Neuronal stem cell (in vitro differentiated cells): ENCODE measurements around the gene FADS3.

Experiments used
- DNase-seq: peaks from one replicate; pipeline ENCODE4 v3.0.0-alpha.2; 2013; ENCODE audit warnings: low spot score
- H2AFZ ChIP-seq: one replicate; pipeline ENCODE4 v1.6.1; 2013; ENCODE audit warnings: mild to moderate bottlenecking, low read length, inconsistent platforms
- H2AK5ac ChIP-seq: 2 replicates; pipeline ENCODE4 v1.6.1; 2013; ENCODE audit warnings: low read depth, mild to moderate bottlenecking, inconsistent platforms, low read length, moderate library complexity, mixed read lengths
- H2BK120ac ChIP-seq: 2 replicates; pipeline ENCODE4 v1.6.1; 2013; ENCODE audit warnings: low read depth, mild to moderate bottlenecking, inconsistent platforms, low read length, moderate library complexity, mixed read lengths
- H2BK12ac ChIP-seq: one replicate; pipeline ENCODE4 v1.6.1; 2013; ENCODE audit warnings: low read length, inconsistent platforms
- H2BK15ac ChIP-seq: 2 replicates; pipeline ENCODE4 v1.6.1; 2013; ENCODE audit warnings: mild to moderate bottlenecking, low read length, inconsistent platforms, mixed read lengths
- H2BK5ac ChIP-seq: one replicate; pipeline ENCODE4 v1.6.1; 2013; ENCODE audit warnings: inconsistent platforms, mild to moderate bottlenecking, low read length, moderate library complexity
- H3K14ac ChIP-seq: one replicate; pipeline ENCODE4 v1.6.1; 2013; ENCODE audit warnings: low read length, inconsistent platforms
- H3K18ac ChIP-seq: 2 replicates; pipeline ENCODE4 v1.6.1; 2013; ENCODE audit warnings: low read length, inconsistent platforms
- H3K23ac ChIP-seq: 2 replicates; pipeline ENCODE4 v1.6.1; 2013; ENCODE audit warnings: low read depth, mild to moderate bottlenecking, mixed read lengths, low read length, inconsistent platforms; ENCODE audit not compliant: poor library complexity
- H3K27ac ChIP-seq: replicated peaks from 3 replicates; pipeline ENCODE4 v1.5.1; 2013; ENCODE audit warnings: low read length, inconsistent platforms
- H3K27me3 ChIP-seq, 3 experiments: 2 replicates each; pipeline ENCODE4 v1.6.1; 2013; ENCODE audit warnings: low read length in 3 of 3, mild to moderate bottlenecking in 2 of 3, inconsistent platforms in 1 of 3, low read depth in 1 of 3, mixed read lengths in 1 of 3, moderate library complexity in 1 of 3; ENCODE audit not compliant: control insufficient read depth in 3 of 3, insufficient read depth in 3 of 3
- H3K36me3 ChIP-seq, 2 donors: replicated peaks in 1 of 2; 2 replicates each; pipeline ENCODE4 v1.6.1; 2013; ENCODE audit warnings: low read length in 2 of 2; ENCODE audit not compliant: control insufficient read depth in 2 of 2, insufficient read depth in 2 of 2
- H3K4ac ChIP-seq: 2 replicates; pipeline ENCODE4 v1.6.1; 2013; ENCODE audit warnings: inconsistent platforms, mild to moderate bottlenecking, low read length, moderate library complexity
- H3K4me1 ChIP-seq, 2 donors: 1 replicate in 1 of 2; 2 replicates in 1 of 2; pipeline ENCODE4 v1.6.1; 2013; ENCODE audit warnings: low read length in 2 of 2, low read depth in 1 of 2; ENCODE audit not compliant: control insufficient read depth in 2 of 2, insufficient read depth in 1 of 2
- H3K4me2 ChIP-seq: one replicate; pipeline ENCODE4 v1.6.1; 2013; ENCODE audit warnings: mild to moderate bottlenecking, low read length, inconsistent platforms; ENCODE audit not compliant: insufficient read depth, poor library complexity, severe bottlenecking
- H3K4me3 ChIP-seq, 2 donors: 2 replicates each; pipeline ENCODE4 v1.5.1; 2013; ENCODE audit warnings: low read length in 2 of 2, mild to moderate bottlenecking in 2 of 2, inconsistent platforms in 1 of 2, moderate library complexity in 1 of 2
- H3K79me1 ChIP-seq: one replicate; pipeline ENCODE4 v1.6.1; 2013; ENCODE audit warnings: low read depth, mild to moderate bottlenecking, inconsistent platforms, low read length, moderate library complexity
- H3K9ac ChIP-seq: one replicate; pipeline ENCODE4 v1.6.1; 2013; ENCODE audit warnings: mild to moderate bottlenecking, low read depth, low read length, inconsistent platforms; ENCODE audit not compliant: poor library complexity
- H3K9me3 ChIP-seq, 2 donors: replicated peaks in 1 of 2; 2 replicates each; pipeline versions ENCODE3 to v1.6.1; 2013; ENCODE audit warnings: low read length in 2 of 2, mild to moderate bottlenecking in 2 of 2, inconsistent platforms in 1 of 2, low read depth in 1 of 2, mixed read lengths in 1 of 2, moderate library complexity in 1 of 2; ENCODE audit not compliant: control insufficient read depth in 2 of 2, insufficient read depth in 1 of 2
- H4K8ac ChIP-seq: one replicate; pipeline ENCODE4 v1.6.1; 2013; ENCODE audit warnings: low read depth, mild to moderate bottlenecking, inconsistent platforms, low read length, moderate library complexity
- H4K91ac ChIP-seq: one replicate; pipeline ENCODE4 v1.6.1; 2013; ENCODE audit warnings: low read length, low read depth, mild to moderate bottlenecking, inconsistent platforms; ENCODE audit not compliant: poor library complexity
- WGBS, 2 donors: extraction: QIAGEN DNeasy Blood & Tissue Kit; methylation state at CpG; one replicate each; pipeline ENCODE4 v1.1.7; 2013; ENCODE audit warnings: missing lambda C conversion rate in 2 of 2, mixed read lengths in 1 of 2; ENCODE audit not compliant: insufficient read length in 2 of 2, insufficient replicate concordance in 1 of 2; ENCODE audit errors: extremely low coverage in 2 of 2; 5-methylcytosine and 5-hydroxymethylcytosine counted together

The FADS3 gene

GRCh38 chr11:61928606-61929005 lies 37.3 kb upstream of the FADS3 start:
- no peak overlapping the region for H3K27ac ChIP-seq
- no peak overlapping the region for H2AFZ ChIP-seq
- H4K8ac ChIP-seq, result no peak overlapping the region
- no peak for DNase-seq
- H2BK15ac ChIP-seq, result no peak overlapping the region
- no peak overlapping the region for H3K4me2 ChIP-seq
- no peak overlapping the region for H2BK12ac ChIP-seq
- no peak overlapping the region for H3K14ac ChIP-seq
- H3K36me3 ChIP-seq, result no peaks in the 10 kb centered on the region
- no peak overlapping the region for H3K23ac ChIP-seq
- peaks cover 4 to 5% of the 10 kb centered on the region in 2 donors for H3K4me1 ChIP-seq
- no peak overlapping the region for H4K91ac ChIP-seq
- no peak overlapping the region for H2BK120ac ChIP-seq
- H3K27me3 ChIP-seq, result peaks cover 0 to 8% (median 0%) of the 10 kb centered on the region in 3 experiments
- no peak overlapping the region for H3K18ac ChIP-seq
- H3K9ac ChIP-seq, result no peak overlapping the region
- H3K4ac ChIP-seq, result no peak overlapping the region
- H3K9me3 ChIP-seq, result no peaks in the 10 kb centered on the region
- H3K4me3 ChIP-seq, result no peak overlapping the region
- H2BK5ac ChIP-seq, result no peak overlapping the region
- no peaks in the 10 kb centered on the region for H3K79me1 ChIP-seq
- H2AK5ac ChIP-seq, result no peak overlapping the region

GRCh38 chr11:61927501-61927900 lies 36.2 kb upstream of the FADS3 start:
- Histone ChIP-seq H3K27ac (no peak overlapping the region), H3K36me3 (no peaks in the 10 kb centered on the region), H3K4ac (no peak overlapping the region), H3K79me1 (no peaks in the 10 kb centered on the region), H3K4me1 (peaks cover 11 to 16% of the 10 kb centered on the region in 2 donors), H4K8ac (no peak overlapping the region), H3K14ac (no peak overlapping the region), H2AFZ (no peak overlapping the region), H3K4me3 (no peak overlapping the region), H2AK5ac (no peak overlapping the region), H3K9me3 (no peaks in the 10 kb centered on the region), H3K4me2 (no peak overlapping the region), H2BK12ac (no peak overlapping the region), H2BK5ac (no peak overlapping the region), H3K23ac (no peak overlapping the region), H2BK15ac (no peak overlapping the region), H3K9ac (no peak overlapping the region), H3K27me3 (peaks cover 0 to 8% (median 0%) of the 10 kb centered on the region in 3 experiments), H4K91ac (no peak overlapping the region), H3K18ac (no peak overlapping the region), H2BK120ac (no peak overlapping the region)
- no peak for DNase-seq
- WGBS, 2 donors, result no CpG with 5 or more reads among the region's 1 CpG

DNA sequence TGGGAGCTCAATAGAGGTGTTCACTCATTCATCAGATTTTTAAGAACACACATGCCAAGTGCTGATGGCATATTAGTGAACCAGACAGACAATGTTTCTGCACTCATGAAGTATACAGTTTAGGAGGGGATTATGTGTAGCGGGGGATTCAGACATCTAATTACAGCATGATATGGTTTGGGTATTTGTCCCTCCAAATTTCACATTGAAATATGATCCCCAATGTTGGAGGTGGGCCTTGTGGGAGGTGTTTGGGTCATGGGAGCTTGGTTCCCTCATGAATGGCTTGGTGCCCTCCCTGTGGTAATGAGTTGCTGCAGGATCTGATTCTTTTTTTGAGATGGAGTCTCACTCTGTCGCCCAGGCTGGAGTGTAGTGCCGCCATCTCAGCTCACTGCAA lies 34.9 kb upstream of the FADS3 start:
- no CpG with 5 or more reads among the region's 3 CpGs for WGBS, 2 donors

DNA sequence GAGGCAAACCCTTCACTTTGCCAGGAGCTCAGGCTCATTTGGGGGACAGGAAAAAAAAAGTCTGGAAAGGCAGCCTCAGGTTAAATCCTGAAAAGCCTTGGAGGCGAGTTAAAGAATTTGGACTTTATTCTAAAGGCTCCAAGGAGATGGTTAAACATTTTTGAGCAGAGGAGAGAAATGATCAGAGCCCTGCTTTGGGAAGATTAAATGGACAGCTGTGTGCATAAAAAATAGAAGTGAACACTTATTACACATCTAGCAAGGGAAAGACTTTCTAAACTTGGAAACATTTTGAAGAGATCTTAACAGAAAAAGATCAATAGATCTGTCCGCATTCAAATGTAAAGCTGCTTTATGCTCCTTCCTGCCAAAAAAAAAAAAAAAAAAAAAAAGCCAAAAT lies 34.4 kb upstream of the FADS3 start:
- H3K18ac ChIP-seq, result no peak overlapping the region
- H3K9ac ChIP-seq, result no peak overlapping the region
- no peak overlapping the region for H3K27ac ChIP-seq
- no peak overlapping the region for H2BK120ac ChIP-seq
- H3K36me3 ChIP-seq, result no peaks in the 10 kb centered on the region
- peaks cover 0 to 8% (median 0%) of the 10 kb centered on the region in 3 experiments for H3K27me3 ChIP-seq
- no peak overlapping the region for H2AFZ ChIP-seq
- H3K4me3 ChIP-seq, result no peak overlapping the region
- H3K9me3 ChIP-seq, result no peaks in the 10 kb centered on the region
- H3K4ac ChIP-seq, result no peak overlapping the region
- DNase-seq, result no peak
- H3K23ac ChIP-seq, result no peak overlapping the region
- H3K4me1 ChIP-seq, result peaks cover 11 to 16% of the 10 kb centered on the region in 2 donors
- H2BK12ac ChIP-seq, result no peak overlapping the region
- H4K91ac ChIP-seq, result no peak overlapping the region
- WGBS, 2 donors, result no CpG with 5 or more reads among the region's 2 CpGs
- no peak overlapping the region for H4K8ac ChIP-seq
- no peak overlapping the region for H2BK5ac ChIP-seq
- H3K4me2 ChIP-seq, result no peak overlapping the region
- no peak overlapping the region for H3K14ac ChIP-seq
- H3K79me1 ChIP-seq, result no peaks in the 10 kb centered on the region
- no peak overlapping the region for H2AK5ac ChIP-seq
- no peak overlapping the region for H2BK15ac ChIP-seq

More for the DNA sequence above, 34.9 kb upstream of the FADS3 start:
- no peak overlapping the region for H3K4me3 ChIP-seq
- no peak overlapping the region for H3K23ac ChIP-seq
- H2BK5ac ChIP-seq, result no peak overlapping the region
- H3K27me3 ChIP-seq, result peaks cover 0 to 8% (median 0%) of the 10 kb centered on the region in 3 experiments
- H3K18ac ChIP-seq, result no peak overlapping the region
- no peak overlapping the region for H3K4me2 ChIP-seq
- no peaks in the 10 kb centered on the region for H3K36me3 ChIP-seq
- no peak for DNase-seq
- no peak overlapping the region for H3K9ac ChIP-seq
- no peaks in the 10 kb centered on the region for H3K79me1 ChIP-seq
- H3K4me1 ChIP-seq, result peaks cover 11 to 16% of the 10 kb centered on the region in 2 donors
- no peak overlapping the region for H3K27ac ChIP-seq
- no peak overlapping the region for H2BK120ac ChIP-seq
- H3K4ac ChIP-seq, result no peak overlapping the region
- no peak overlapping the region for H2BK12ac ChIP-seq
- no peaks in the 10 kb centered on the region for H3K9me3 ChIP-seq
- no peak overlapping the region for H3K14ac ChIP-seq
- no peak overlapping the region for H4K8ac ChIP-seq
- no peak overlapping the region for H2AFZ ChIP-seq
- H2AK5ac ChIP-seq, result no peak overlapping the region
- no peak overlapping the region for H2BK15ac ChIP-seq
- H4K91ac ChIP-seq, result no peak overlapping the region
